Measurements from ENCODE around the gene CLSTN1. TPM values are rescaled to one million over a fixed set of nuclear protein-coding genes. Genes with fewer than 3 reads are reported as not detected.
A peak's percentile ranks its signal among the peaks of the same experiment; 100 is the strongest.

CLSTN1 gene
- total and polyA plus RNA-seq, 2 of the 8 experiments (the other 6 are each of a cell fraction or from before 2014, with no cell fraction given) = 34.2 to 97.4 TPM

GRCh38 chr1:9823943-9824701 lies at the start of gene CLSTN1 (continued):
- TF ChIP-seq EP300 (IDR thresholded peaks at IDR 0.05; ENCODE audit: borderline replicate concordance in 1 of 2, low read depth in 2 of 2, low read length in 2 of 2) (no peak), EGR1 (IDR thresholded peaks at IDR 0.05; ENCODE audit: borderline replicate concordance, low read depth, low read length) (no peak), KDM4A (IDR thresholded peaks at IDR 0.05; ENCODE audit: low read depth, low read length, severe bottlenecking) (peak; percentile 73), EZH2 (IDR thresholded peaks at IDR 0.05; ENCODE audit: low read depth, low read length, severe bottlenecking) (peak; percentile 37), GABPA (IDR thresholded peaks at IDR 0.05; ENCODE audit: borderline replicate concordance, insufficient read depth, low read length) (peak; percentile 67; the same call in 1 of the 2 replicates), NRF1 (IDR thresholded peaks at IDR 0.05; ENCODE audit: low read depth, low read length) (no peak), SAP30 (IDR thresholded peaks at IDR 0.05; ENCODE audit: insufficient read depth, insufficient replicate concordance, low read length) (no peak), POLR2A (IDR thresholded peaks at IDR 0.05; ENCODE audit: control extremely low read depth in 1 of 2, low read depth in 2 of 2, low read length in 2 of 2) (peak in 1 of 2 experiments; percentile 30; a peak in 1 of 3 replicates), TAF7 (optimal IDR thresholded peaks at IDR 0.05; ENCODE audit: borderline replicate concordance, low read depth, low read length) (no peak), BRCA1 (IDR thresholded peaks at IDR 0.05; ENCODE audit: low read depth, low read length) (no peak), KDM5A (IDR thresholded peaks at IDR 0.05; ENCODE audit: low read length) (no peak), SP4 (IDR thresholded peaks at IDR 0.05; ENCODE audit: low read length) (no peak), CBX5 (IDR thresholded peaks at IDR 0.05; ENCODE audit: low read depth, low read length) (no peak), ASH2L (IDR thresholded peaks at IDR 0.05; ENCODE audit: low read length) (peak; percentile 54)
- TF ChIP-seq, protein P1, sequence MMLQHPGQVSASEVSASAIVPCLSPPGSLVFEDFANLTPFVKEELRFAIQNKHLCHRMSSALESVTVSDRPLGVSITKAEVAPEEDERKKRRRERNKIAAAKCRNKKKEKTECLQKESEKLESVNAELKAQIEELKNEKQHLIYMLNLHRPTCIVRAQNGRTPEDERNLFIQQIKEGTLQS (IDR thresholded peaks at IDR 0.05; ENCODE audit: insufficient read depth, low read depth, low read length) = peak; percentile 65

All from H1 (cell line).